SK-N-SH (cell line): ENCODE measurements around the gene SPTSSB. TPM values are rescaled to one million over a fixed set of nuclear protein-coding genes. Genes with fewer than 3 reads are reported as not detected.

Experiments used
- CTCF ChIA-PET: fragments of 300-600, 350-600 bp; formaldehyde crosslinking; extraction: SDS; loops from one replicate; lab custom pipeline; 2021; lab: Yijun Ruan, JAX
- POLR2A ChIA-PET: fragments of 350-600 bp; sonication (Branson Sonifier 250); formaldehyde crosslinking; extraction: SDS; loops from one replicate; lab custom pipeline; 2020; ENCODE audit warnings: antibody characterized with exemption, inconsistent platforms; lab: Yijun Ruan, JAX
- DNase-seq: peaks from one replicate; pipeline ENCODE4 v3.0.0; 2012
- H2AFZ ChIP-seq: fragments of 200-600 bp; sonication (generic); 2 replicates; pipeline ENCODE4 v1.8.1; 2016; ENCODE audit warnings: antibody characterized with exemption, mild to moderate bottlenecking, low read depth
- H3F3A ChIP-seq: fragments of 200-600 bp; sonication (generic); replicated peaks from 2 replicates; pipeline ENCODE3; 2016; ENCODE audit warnings: antibody characterized with exemption, mild to moderate bottlenecking; ENCODE audit not compliant: insufficient read depth
- H3K27ac ChIP-seq, 2 experiments: fragments of 200-500 bp in 1 of 2; fragments of 200-600 bp in 1 of 2; sonication (Bioruptor generic) in 1 of 2; sonication (generic), shearing (Covaris generic) in 1 of 2; 2 replicates each; pipeline versions ENCODE4 v1.5.1 to v1.6.1; 2014 to 2016; ENCODE audit warnings: low read depth in 2 of 2, inconsistent platforms in 1 of 2, low read length in 1 of 2, mild to moderate bottlenecking in 1 of 2, mixed read lengths in 1 of 2
- H3K27me3 ChIP-seq: fragments of 200-600 bp; sonication (generic), shearing (Covaris generic); 2 replicates; pipeline ENCODE4 v1.6.1; 2016; ENCODE audit warnings: mixed run types; ENCODE audit not compliant: insufficient read depth
- H3K36me3 ChIP-seq, 2 experiments: fragments of 200-500 bp in 1 of 2; fragments of 200-600 bp in 1 of 2; sonication (Bioruptor generic) in 1 of 2; sonication (generic) in 1 of 2; replicated peaks in 1 of 2; 2 replicates each; pipeline versions ENCODE3 to v1.5.1; 2014 to 2016; ENCODE audit warnings: low read length in 1 of 2, mild to moderate bottlenecking in 1 of 2; ENCODE audit not compliant: insufficient read depth in 2 of 2, control insufficient read depth in 1 of 2
- H3K4me1 ChIP-seq, 2 experiments: fragments of 200-500 bp in 1 of 2; fragments of 200-600 bp in 1 of 2; sonication (Bioruptor generic) in 1 of 2; sonication (generic), shearing (Covaris generic) in 1 of 2; 2 replicates each; pipeline versions ENCODE4 v1.5.1 to v1.6.1; 2014 to 2016; ENCODE audit warnings: low read depth in 1 of 2, low read length in 1 of 2, mixed run types in 1 of 2; ENCODE audit not compliant: insufficient read depth in 2 of 2, control insufficient read depth in 1 of 2
- H3K4me2 ChIP-seq: fragments of 200-600 bp; sonication (generic), shearing (Covaris generic); 2 replicates; pipeline ENCODE4 v1.6.1; 2017; ENCODE audit warnings: mixed run types
- H3K4me3 ChIP-seq, 2 experiments: fragments of 200-500 bp in 1 of 2; fragments of 200-600 bp in 1 of 2; sonication (Bioruptor generic) in 1 of 2; sonication (generic), shearing (Covaris generic) in 1 of 2; 2 replicates each; pipeline versions ENCODE4 v1.5.1 to v1.8.1; 2014 to 2016; ENCODE audit warnings: low read depth in 2 of 2, inconsistent platforms in 1 of 2, low read length in 1 of 2, mild to moderate bottlenecking in 1 of 2, mixed read lengths in 1 of 2, moderate library complexity in 1 of 2
- H3K79me2 ChIP-seq: fragments of 200-600 bp; sonication (generic); 2 replicates; pipeline ENCODE4 v1.8.1; 2017; ENCODE audit warnings: mild to moderate bottlenecking; ENCODE audit not compliant: insufficient read depth
- H3K9ac ChIP-seq: fragments of 200-600 bp; sonication (generic); 2 replicates; pipeline ENCODE4 v1.6.1; 2017; ENCODE audit warnings: mixed run types
- H3K9me2 ChIP-seq: fragments of 200-600 bp; sonication (generic); 2 replicates; pipeline ENCODE4 v1.6.1; 2017; ENCODE audit warnings: mixed run types
- H3K9me3 ChIP-seq: fragments of 200-600 bp; sonication (generic); 2 replicates; pipeline ENCODE4 v1.6.1; 2017; ENCODE audit warnings: mixed run types, mild to moderate bottlenecking, moderate library complexity
- H4K20me1 ChIP-seq: fragments of 200-600 bp; sonication (generic); 2 replicates; pipeline ENCODE4 v1.6.1; 2017; ENCODE audit warnings: mild to moderate bottlenecking, mixed run types; ENCODE audit not compliant: insufficient read depth
- CTCF ChIP-seq: fragments of 200-600 bp; sonication (generic); IDR thresholded peaks from 2 replicates; pipeline ENCODE4 v1.6.1; 2017; ENCODE audit warnings: antibody characterized with exemption, mild to moderate bottlenecking, moderate library complexity
- ELF1 ChIP-seq: IDR thresholded peaks from 2 replicates; pipeline ENCODE4 v1.4.0; 2012
- FOSL2 ChIP-seq: IDR thresholded peaks from 2 replicates; pipeline ENCODE4 v1.4.0; 2012; ENCODE audit warnings: low read depth, mild to moderate bottlenecking, moderate library complexity, borderline replicate concordance
- FOXJ3 ChIP-seq: sonication (generic); formaldehyde crosslinking; IDR thresholded peaks from 2 replicates; pipeline ENCODE4 v1.5.1; 2020; ENCODE audit warnings: mild to moderate bottlenecking, missing genetic modification reagents
- GABPA ChIP-seq: IDR thresholded peaks from 2 replicates; pipeline ENCODE4 v1.4.0; 2012; ENCODE audit warnings: low read depth, mild to moderate bottlenecking
- GATA2 ChIP-seq: sonication (generic); formaldehyde crosslinking; IDR thresholded peaks from 2 replicates; pipeline ENCODE4 v1.5.0; 2020; ENCODE audit warnings: mild to moderate bottlenecking, missing genetic modification reagents
- IRF3 ChIP-seq: fragments of 150-350 bp; IDR thresholded peaks from 2 replicates; pipeline ENCODE4 v1.6.1; 2016; ENCODE audit warnings: mild to moderate bottlenecking, low read depth, low read length
- JUND ChIP-seq: IDR thresholded peaks from 2 replicates; pipeline ENCODE4 v1.4.0; 2012
- POLR2AphosphoS5 ChIP-seq: IDR thresholded peaks from 2 replicates; pipeline ENCODE4 v1.6.1; 2012; ENCODE audit warnings: low read depth, low read length
- RCOR1 ChIP-seq: fragments of 150-350 bp; IDR thresholded peaks from 2 replicates; pipeline ENCODE4 v1.6.1; 2017; ENCODE audit warnings: antibody characterized with exemption, low read length
- SIN3A ChIP-seq: IDR thresholded peaks from 2 replicates; pipeline ENCODE4 v1.6.1; 2012; ENCODE audit warnings: low read depth, mild to moderate bottlenecking, low read length, moderate library complexity, borderline replicate concordance
- SMC3 ChIP-seq: IDR thresholded peaks from 2 replicates; pipeline ENCODE4 v1.6.1; 2012; ENCODE audit warnings: low read depth, low read length, improper control_type of control experiment
- TAF1 ChIP-seq: IDR thresholded peaks from 2 replicates; pipeline ENCODE4 v1.6.1; 2012; ENCODE audit warnings: low read depth, mild to moderate bottlenecking, low read length, moderate library complexity, borderline replicate concordance
- TCF12 ChIP-seq: IDR thresholded peaks from 2 replicates; pipeline ENCODE4 v1.4.0; 2012
- USF2 ChIP-seq: fragments of 150-350 bp; IDR thresholded peaks from 2 replicates; pipeline ENCODE4 v1.6.1; 2017; ENCODE audit warnings: antibody characterized with exemption, low read length, low read depth, borderline replicate concordance
- WGBS: methylation state at CpG from one replicate; pipeline ENCODE4 v1.1.6; 2017; ENCODE audit warnings: low lambda C conversion rate; 5-methylcytosine and 5-hydroxymethylcytosine counted together
- polyA plus RNA-seq, 3 experiments: library from polyadenylated mRNA; depleted of rRNA; stranded (reverse); fragments of >200 nt; gene quantifications; 2 replicates each; pipeline ENCODE4 v1.2.3, GENCODE V29; 2012
- TF ChIP-seq, protein P1 (sequence below): IDR thresholded peaks from 2 replicates; pipeline ENCODE4 v1.4.0; 2012; ENCODE audit warnings: low read depth
- TF ChIP-seq, protein P2 (sequence below): IDR thresholded peaks from 2 replicates; pipeline ENCODE4 v1.4.0; 2012; ENCODE audit warnings: low read depth, borderline replicate concordance

Gene SPTSSB
- polyA plus RNA-seq, 1 of the 3 experiments (the other 2 are of a cell fraction), result 0.07 TPM

DNA sequence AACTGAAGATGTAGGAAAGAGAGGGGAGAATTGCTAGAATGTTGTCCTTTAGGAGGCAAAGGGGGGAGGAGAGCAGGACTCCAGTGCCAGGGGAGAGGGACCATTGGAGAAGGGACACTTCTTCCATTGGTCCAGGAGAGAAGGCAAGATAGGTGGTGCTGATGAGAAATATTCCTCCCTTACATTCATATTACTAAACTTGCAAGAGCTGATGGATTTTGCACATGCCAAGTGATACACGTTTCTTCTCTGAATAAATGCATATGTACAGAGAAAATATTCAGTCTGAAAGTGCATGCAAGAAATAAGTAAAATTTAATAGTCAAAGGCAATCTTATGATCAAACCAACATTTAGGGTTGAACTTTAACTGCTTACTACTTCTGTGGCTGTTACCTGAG lies 21.5 kb upstream of the SPTSSB start:
- DNase-seq, result no peak
- CTCF ChIA-PET, result interaction anchor here (1.1 kb wide), 1 partner anchor 20 kb away, joined by 3 read pairs; no protein-coding TSS in a partner anchor
- WGBS, result 31% methylated on average over 1 of the region's 1 CpG

GRCh38 chr3:161390200-161390599 lies 18.9 kb upstream of the SPTSSB start:
- no peaks in the 10 kb centered on the region for H3F3A ChIP-seq
- no peak overlapping the region for H3K4me3 ChIP-seq
- H3K9ac ChIP-seq, result no peak overlapping the region
- H3K4me2 ChIP-seq, result no peak overlapping the region
- H2AFZ ChIP-seq, result no peak overlapping the region
- ChIA-PET CTCF (interaction anchor here (1.1 to 2.0 kb wide), 3 partner anchors 16 to 115 kb away, joined by 3 to 6 read pairs (median 3); no protein-coding TSS in a partner anchor), POLR2A (no interaction called here)
- no peaks in the 10 kb centered on the region for H3K9me2 ChIP-seq
- H3K27me3 ChIP-seq, result no peaks in the 10 kb centered on the region
- H3K36me3 ChIP-seq, result no peaks in the 10 kb centered on the region
- DNase-seq, result no peak
- H4K20me1 ChIP-seq, result no peaks in the 10 kb centered on the region
- 46% methylated on average over 2 of the region's 2 CpGs for WGBS
- H3K79me2 ChIP-seq, result no peaks in the 10 kb centered on the region
- H3K27ac ChIP-seq, result no peak overlapping the region
- H3K4me1 ChIP-seq, result no peaks in the 10 kb centered on the region
- no peaks in the 10 kb centered on the region for H3K9me3 ChIP-seq
- TF ChIP-seq JUND (no peak), ELF1 (no peak), IRF3 (no peak), SIN3A (no peak), USF2 (no peak), TAF1 (no peak), CTCF (no peak), FOSL2 (no peak), RCOR1 (no peak), GABPA (no peak)
- TF ChIP-seq, protein P1, sequence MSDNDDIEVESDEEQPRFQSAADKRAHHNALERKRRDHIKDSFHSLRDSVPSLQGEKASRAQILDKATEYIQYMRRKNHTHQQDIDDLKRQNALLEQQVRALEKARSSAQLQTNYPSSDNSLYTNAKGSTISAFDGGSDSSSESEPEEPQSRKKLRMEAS, result no peak

More for the DNA sequence above, 21.5 kb upstream of the SPTSSB start:
- H3K27ac ChIP-seq, result no peak overlapping the region
- no peaks in the 10 kb centered on the region for H3K27me3 ChIP-seq
- TF ChIP-seq, protein P2, sequence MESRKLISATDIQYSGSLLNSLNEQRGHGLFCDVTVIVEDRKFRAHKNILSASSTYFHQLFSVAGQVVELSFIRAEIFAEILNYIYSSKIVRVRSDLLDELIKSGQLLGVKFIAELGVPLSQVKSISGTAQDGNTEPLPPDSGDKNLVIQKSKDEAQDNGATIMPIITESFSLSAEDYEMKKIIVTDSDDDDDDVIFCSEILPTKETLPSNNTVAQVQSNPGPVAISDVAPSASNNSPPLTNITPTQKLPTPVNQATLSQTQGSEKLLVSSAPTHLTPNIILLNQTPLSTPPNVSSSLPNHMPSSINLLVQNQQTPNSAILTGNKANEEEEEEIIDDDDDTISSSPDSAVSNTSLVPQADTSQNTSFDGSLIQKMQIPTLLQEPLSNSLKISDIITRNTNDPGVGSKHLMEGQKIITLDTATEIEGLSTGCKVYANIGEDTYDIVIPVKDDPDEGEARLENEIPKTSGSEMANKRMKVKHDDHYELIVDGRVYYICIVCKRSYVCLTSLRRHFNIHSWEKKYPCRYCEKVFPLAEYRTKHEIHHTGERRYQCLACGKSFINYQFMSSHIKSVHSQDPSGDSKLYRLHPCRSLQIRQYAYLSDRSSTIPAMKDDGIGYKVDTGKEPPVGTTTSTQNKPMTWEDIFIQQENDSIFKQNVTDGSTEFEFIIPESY, result no peak
- TF ChIP-seq POLR2AphosphoS5 (no peak), TCF12 (no peak), FOXJ3 (no peak), GATA2 (no peak), IRF3 (no peak), ELF1 (no peak), SMC3 (no peak), RCOR1 (no peak)
- TF ChIP-seq, protein P1, result no peak
- H3K9me3 ChIP-seq, result no peaks in the 10 kb centered on the region
- H2AFZ ChIP-seq, result no peak overlapping the region
- POLR2A ChIA-PET, result no interaction called here
- H3K4me3 ChIP-seq, result no peak overlapping the region
- H3K9me2 ChIP-seq, result no peaks in the 10 kb centered on the region
- H3K4me1 ChIP-seq, result no peaks in the 10 kb centered on the region
- no peaks in the 10 kb centered on the region for H3F3A ChIP-seq
- H3K79me2 ChIP-seq, result no peaks in the 10 kb centered on the region
- no peaks in the 10 kb centered on the region for H4K20me1 ChIP-seq
- H3K9ac ChIP-seq, result no peak overlapping the region
- H3K4me2 ChIP-seq, result no peak overlapping the region
- H3K36me3 ChIP-seq, result no peaks in the 10 kb centered on the region
